ENCODE data around the gene AP3M1. TPM values are rescaled to one million over a fixed set of nuclear protein-coding genes. Genes with fewer than 3 reads are reported as not detected.

AP3M1 gene
- total and polyA plus RNA-seq, 7 experiments from 2014 or later = 21.8 to 49.3 (median 31.3) TPM

GRCh38 chr10:74071157-74071556 is 79.5 kb downstream of the AP3M1 start:
- Histone ChIP-seq H3K9me3 (ENCODE audit: control insufficient read depth in 2 of 3, low read length in 3 of 3) (no peaks in the 10 kb centered on the region), H3K4me3 (ENCODE audit: low read length) (no peak overlapping the region), H3K4me1 (ENCODE audit: control insufficient read depth in 2 of 2, insufficient read depth in 2 of 2, low read length in 2 of 2) (no peaks in the 10 kb centered on the region), H3K27ac (ENCODE audit: low read depth, low read length) (no peak overlapping the region), H3K36me3 (ENCODE audit: control insufficient read depth in 2 of 3, insufficient read depth in 3 of 3, low read length in 3 of 3) (peaks cover 0 to 31% (median 13%) of the 10 kb centered on the region in 3 experiments), H3K27me3 (ENCODE audit: control insufficient read depth in 2 of 2, insufficient read depth in 2 of 2, low read length in 2 of 2) (no peaks in the 10 kb centered on the region)
- ATAC-seq (no peak), DNase-seq (no peak)
- Mint-ChIP-seq H3K4me3 (no peak overlapping the region), H3K4me1 (peaks cover 0 to 7% (median 0%) of the 10 kb centered on the region in 7 donors), H3K27me3 (no peaks in the 10 kb centered on the region), H3K9me3 (no peaks in the 10 kb centered on the region), H3K36me3 (peaks cover 9 to 39% (median 32%) of the 10 kb centered on the region in 5 donors), H3K27ac (peak overlapping the region in 1 of 9 donors; percentile 49)
- CTCF ChIA-PET = interaction anchor here (0.6 to 1.2 kb wide), 2 partner anchors 10 to 183 kb away, joined by 3 read pairs; no protein-coding TSS in a partner anchor
- POLR2A ChIA-PET = interaction anchor here (1.1 kb wide), 1 partner anchor 9 kb away, joined by 3 read pairs; no protein-coding TSS in a partner anchor
- intact Hi-C loops (cut with micrococcal nuclease) = no loop called here

Other genes starting within 250 kb of the AP3M1 start
- under 1 TPM; 0.42 to 0.97 (median 0.78) TPM for gene PLAU, start 239.7 kb downstream of the AP3M1 start, total RNA-seq
- gene PLAU, start 239.7 kb downstream of the AP3M1 start, polyA plus RNA-seq = not detected
- 10 to 100 TPM in 4 of 5 experiments, 1 to 10 TPM in 1; 9.0 to 67.7 (median 21.6) TPM for gene VCL, start 152.7 kb downstream of the AP3M1 start, total RNA-seq
- 10 to 100 TPM; 12.5 to 16.5 TPM for gene VCL, start 152.7 kb downstream of the AP3M1 start, polyA plus RNA-seq
- 10 to 100 TPM; 20.7 to 32.6 (median 25.0) TPM for gene ADK, start 393 bp upstream of the AP3M1 start, total RNA-seq
- 10 to 100 TPM; 37.1 to 43.8 TPM for gene ADK, start 393 bp upstream of the AP3M1 start, polyA plus RNA-seq

Data from naive thymus-derived CD4-positive, alpha-beta T cell (primary cell).